ENCODE results near the gene HDAC7.
A peak's percentile ranks its signal among the peaks of the same experiment; 100 is the strongest.

Gene HDAC7

GRCh38 chr12:47757840-47758583, 61.7 kb downstream of the HDAC7 start:
- no peak for DNase-seq

- no peak for DNase-seq
Measured at GRCh38 chr12:47757364-47757839, 62.3 kb downstream of the HDAC7 start.

GRCh38 chr12:47755655-47756562, 63.8 kb downstream of the HDAC7 start:
- DNase-seq, result no peak

- DNase-seq, result no peak
Measured at GRCh38 chr12:47754881-47755280, 64.8 kb downstream of the HDAC7 start.

- no peak for DNase-seq
Measured at GRCh38 chr12:47754126-47754525, 65.6 kb downstream of the HDAC7 start.

- no peak for DNase-seq
Measured at GRCh38 chr12:47753021-47754001, 66.4 kb downstream of the HDAC7 start.

- DNase-seq, result no peak
Measured at GRCh38 chr12:47752552-47752951, 67.2 kb downstream of the HDAC7 start.

- DNase-seq, result no peak
Measured at GRCh38 chr12:47752121-47752520, 67.6 kb downstream of the HDAC7 start.

- no peak for DNase-seq
Measured at GRCh38 chr12:47751561-47751960, 68.1 kb downstream of the HDAC7 start.

GRCh38 chr12:47750916-47751470, 68.7 kb downstream of the HDAC7 start:
- no peak for DNase-seq

- no peak for DNase-seq
Measured at GRCh38 chr12:47750229-47750798, 69.4 kb downstream of the HDAC7 start.

- no peak for DNase-seq
Measured at GRCh38 chr12:47748899-47749298, 70.8 kb downstream of the HDAC7 start.

- DNase-seq, result no peak
Measured at GRCh38 chr12:47748507-47748828, 71.2 kb downstream of the HDAC7 start.

- DNase-seq, result no peak
Measured at GRCh38 chr12:47747596-47748506, 71.9 kb downstream of the HDAC7 start.

GRCh38 chr12:47747126-47747525, 72.6 kb downstream of the HDAC7 start:
- DNase-seq, result no peak

- DNase-seq, result no peak
Measured at GRCh38 chr12:47746523-47746922, 73.2 kb downstream of the HDAC7 start.

- no peak for DNase-seq
Measured at GRCh38 chr12:47746073-47746472, 73.6 kb downstream of the HDAC7 start.

- DNase-seq, result no peak
Measured at GRCh38 chr12:47745485-47746041, 74.1 kb downstream of the HDAC7 start.

- DNase-seq, result no peak
Measured at GRCh38 chr12:47744778-47745436, 74.8 kb downstream of the HDAC7 start.

- DNase-seq, result peak; percentile 91
Measured at GRCh38 chr12:47744005-47744651, 75.6 kb downstream of the HDAC7 start.

Measured in NCI-H146 (cell line).